Ishikawa (cell line): ENCODE data around the gene LRRC71.

Source experiments
- EP300 ChIP-seq: IDR thresholded peaks from 2 replicates; pipeline ENCODE4 v1.6.1; 2012; ENCODE audit warnings: borderline replicate concordance
- FOXM1 ChIP-seq: IDR thresholded peaks from 2 replicates; pipeline ENCODE4 v1.6.1; 2012; ENCODE audit warnings: low read depth, borderline replicate concordance
- MAX ChIP-seq: IDR thresholded peaks from 2 replicates; pipeline ENCODE4 v1.6.1; 2012
- RAD21 ChIP-seq: IDR thresholded peaks from 2 replicates; pipeline ENCODE4 v1.6.1; 2012; ENCODE audit warnings: low read depth
- REST ChIP-seq: IDR thresholded peaks from 2 replicates; pipeline ENCODE4 v1.6.1; 2012; ENCODE audit warnings: low read depth, mild to moderate bottlenecking
- TCF12 ChIP-seq: IDR thresholded peaks from 2 replicates; pipeline ENCODE4 v1.6.1; 2012; ENCODE audit warnings: low read depth
- TEAD4 ChIP-seq: IDR thresholded peaks from 2 replicates; pipeline ENCODE4 v1.6.1; 2012
- YY1 ChIP-seq: IDR thresholded peaks from 2 replicates; pipeline ENCODE4 v1.6.1; 2012; ENCODE audit warnings: low read depth
- ZBTB7A ChIP-seq: IDR thresholded peaks from 2 replicates; pipeline ENCODE4 v1.6.1; 2012; ENCODE audit warnings: low read depth
- TF ChIP-seq, protein P1 (sequence below): IDR thresholded peaks from 2 replicates; pipeline ENCODE4 v1.6.1; 2012

GRCh38 chr1:156947818-156948525, 27.5 kb downstream of the LRRC71 start:
- TF ChIP-seq TEAD4: no peak
- TF ChIP-seq RAD21: no peak
- no peak for TF ChIP-seq FOXM1
- no peak for TF ChIP-seq YY1
- no peak for TF ChIP-seq EP300
- no peak for TF ChIP-seq ZBTB7A
- TF ChIP-seq MAX: no peak
- TF ChIP-seq, protein P1, sequence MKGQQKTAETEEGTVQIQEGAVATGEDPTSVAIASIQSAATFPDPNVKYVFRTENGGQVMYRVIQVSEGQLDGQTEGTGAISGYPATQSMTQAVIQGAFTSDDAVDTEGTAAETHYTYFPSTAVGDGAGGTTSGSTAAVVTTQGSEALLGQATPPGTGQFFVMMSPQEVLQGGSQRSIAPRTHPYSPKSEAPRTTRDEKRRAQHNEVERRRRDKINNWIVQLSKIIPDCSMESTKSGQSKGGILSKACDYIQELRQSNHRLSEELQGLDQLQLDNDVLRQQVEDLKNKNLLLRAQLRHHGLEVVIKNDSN: no peak
- TF ChIP-seq TCF12: no peak
- no peak for TF ChIP-seq REST
